ENCODE data around the gene ICAM3. TPM values are rescaled to one million over a fixed set of nuclear protein-coding genes. Genes with fewer than 3 reads are reported as not detected.
"Not testable (repeated sequence)": the region's sequence is repeated elsewhere in the genome, so short reads cannot be mapped to it uniquely, and the experiment has no call there.

The ICAM3 gene
- total RNA-seq, 1 donor from 2014 or later: 15.3 TPM

GRCh38 chr19:10346509-10346908, 7.1 kb upstream of the ICAM3 start:
- H3K4me3 Mint-ChIP-seq (ENCODE audit: unreplicated experiment): no peak overlapping the region
- DNase-seq (ENCODE audit: low spot score): no peak

GRCh38 chr19:10344780-10345179, 5.4 kb upstream of the ICAM3 start:
- Mint-ChIP-seq H3K36me3 (ENCODE audit: low read depth) (no peaks in the 10 kb centered on the region), H3K4me1 (ENCODE audit: low read depth) (no peaks in the 10 kb centered on the region), H3K27ac (ENCODE audit: unreplicated experiment) (no peak overlapping the region), H3K4me3 (ENCODE audit: unreplicated experiment) (no peak overlapping the region), H3K27me3 (ENCODE audit: low read depth) (no peaks in the 10 kb centered on the region), H3K9me3 (ENCODE audit: low read depth) (no peaks in the 10 kb centered on the region)
- TF ChIP-seq CTCF (IDR thresholded peaks at IDR 0.05): no peak
- DNase-seq (ENCODE audit: low spot score): no peak

More at GRCh38 chr19:10346509-10346908, 7.1 kb upstream of the ICAM3 start:
- Mint-ChIP-seq H3K9me3 (ENCODE audit: low read depth) (no peaks in the 10 kb centered on the region), H3K36me3 (ENCODE audit: low read depth) (peaks cover 4% of the 10 kb centered on the region), H3K27me3 (ENCODE audit: low read depth) (no peaks in the 10 kb centered on the region), H3K27ac (ENCODE audit: unreplicated experiment) (no peak overlapping the region), H3K4me1 (ENCODE audit: low read depth) (no peaks in the 10 kb centered on the region)
- no peak for TF ChIP-seq CTCF (IDR thresholded peaks at IDR 0.05)

- no peaks in the 10 kb centered on the region for H3K27me3 Mint-ChIP-seq (ENCODE audit: low read depth)
- H3K4me3 Mint-ChIP-seq (ENCODE audit: unreplicated experiment): no peak overlapping the region
- no peaks in the 10 kb centered on the region for H3K9me3 Mint-ChIP-seq (ENCODE audit: low read depth)
- TF ChIP-seq CTCF (IDR thresholded peaks at IDR 0.05): no peak
- no peaks in the 10 kb centered on the region for H3K36me3 Mint-ChIP-seq (ENCODE audit: low read depth)
- H3K4me1 Mint-ChIP-seq (ENCODE audit: low read depth): no peaks in the 10 kb centered on the region
- H3K27ac Mint-ChIP-seq (ENCODE audit: unreplicated experiment): no peak overlapping the region
- DNase-seq (ENCODE audit: low spot score): no peak
Observed at GRCh38 chr19:10343495-10343894, 4.1 kb upstream of the ICAM3 start.

DNA sequence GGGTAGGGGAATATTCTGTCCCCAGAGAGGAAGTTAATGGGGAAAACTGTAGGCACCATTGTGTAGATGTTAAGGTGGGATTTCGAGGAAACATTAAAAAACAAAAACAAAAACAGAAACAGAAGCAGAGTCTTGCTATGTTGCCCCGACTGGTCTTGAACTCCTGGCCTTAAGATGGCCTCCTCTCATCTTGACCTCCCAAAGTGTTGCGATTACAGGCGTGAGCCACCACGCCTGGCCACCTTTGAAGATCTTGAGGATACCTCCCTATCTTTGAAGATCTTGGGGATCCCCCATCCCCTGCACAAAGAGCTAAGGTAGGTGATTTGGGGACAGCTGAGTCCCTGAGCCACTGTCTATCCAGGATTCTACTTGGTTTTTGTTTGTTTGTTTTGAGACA, 553 bp upstream of the ICAM3 start:
- Mint-ChIP-seq H3K27me3 (ENCODE audit: low read depth) (no peaks in the 10 kb centered on the region), H3K36me3 (ENCODE audit: low read depth) (no peaks in the 10 kb centered on the region), H3K4me1 (ENCODE audit: low read depth) (peaks cover 2% of the 10 kb centered on the region), H3K9me3 (ENCODE audit: low read depth) (no peaks in the 10 kb centered on the region), H3K4me3 (ENCODE audit: unreplicated experiment) (no peak overlapping the region), H3K27ac (ENCODE audit: unreplicated experiment) (no peak overlapping the region)
- no peak for DNase-seq (ENCODE audit: low spot score)
- no peak for TF ChIP-seq CTCF (IDR thresholded peaks at IDR 0.05)

DNA sequence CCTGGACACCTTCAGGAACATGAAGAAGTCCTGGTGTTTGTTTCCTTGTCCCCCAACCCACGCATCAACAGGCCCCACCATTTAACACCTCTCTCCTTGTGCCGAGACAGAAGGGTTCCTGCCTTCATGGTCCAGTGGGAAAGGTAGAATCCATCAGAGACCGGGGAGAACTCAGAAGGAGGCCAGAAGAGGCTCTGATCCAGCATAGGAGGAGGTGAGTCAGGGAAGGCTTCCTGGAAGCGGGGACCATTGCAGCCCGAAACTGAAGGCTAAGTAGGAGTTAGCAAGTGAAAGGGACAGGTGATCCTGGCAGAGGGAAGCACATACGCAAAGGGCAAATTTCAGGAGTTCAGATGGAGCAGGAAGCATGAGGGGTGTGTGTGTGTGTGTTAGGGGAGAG, 484 bp downstream of the ICAM3 start:
- Mint-ChIP-seq H3K27ac (ENCODE audit: unreplicated experiment) (no peak overlapping the region), H3K36me3 (ENCODE audit: low read depth) (no peaks in the 10 kb centered on the region), H3K9me3 (ENCODE audit: low read depth) (no peaks in the 10 kb centered on the region), H3K4me3 (ENCODE audit: unreplicated experiment) (no peak overlapping the region), H3K4me1 (ENCODE audit: low read depth) (peaks cover 11% of the 10 kb centered on the region), H3K27me3 (ENCODE audit: low read depth) (no peaks in the 10 kb centered on the region)
- DNase-seq (ENCODE audit: low spot score): no peak
- TF ChIP-seq CTCF (IDR thresholded peaks at IDR 0.05): no peak

DNA sequence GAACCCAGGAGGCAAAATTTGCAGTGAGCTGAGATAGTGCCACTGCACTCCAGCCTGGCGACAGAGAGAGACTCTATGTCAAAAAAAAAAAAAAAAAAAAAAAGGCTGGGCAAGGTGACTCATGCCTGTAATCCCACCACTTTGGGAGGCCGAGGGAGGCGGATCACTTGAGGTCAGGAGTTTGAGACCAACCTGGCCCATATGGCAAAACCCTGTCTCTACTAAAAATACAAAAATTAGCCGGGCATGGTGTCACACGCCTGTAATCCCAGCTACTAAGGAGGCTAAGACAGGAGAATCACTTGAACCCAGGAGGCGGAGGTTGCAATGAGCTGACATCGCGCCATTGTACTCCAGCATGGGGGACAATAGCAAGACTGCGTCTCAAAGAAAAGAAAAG, 2.7 kb downstream of the ICAM3 start:
- H3K4me1 Mint-ChIP-seq (ENCODE audit: low read depth): peaks cover 27% of the 10 kb centered on the region
- not testable (repeated sequence) for H3K36me3 Mint-ChIP-seq (ENCODE audit: low read depth); H3K27me3 Mint-ChIP-seq (ENCODE audit: low read depth); DNase-seq (ENCODE audit: low spot score); H3K9me3 Mint-ChIP-seq (ENCODE audit: low read depth); H3K4me3 Mint-ChIP-seq (ENCODE audit: unreplicated experiment); H3K27ac Mint-ChIP-seq (ENCODE audit: unreplicated experiment)

Measured in chondrocyte (in vitro differentiated cells).